ENCODE results near the gene ADAP2. TPM values are rescaled to one million over a fixed set of nuclear protein-coding genes. Genes with fewer than 3 reads are reported as not detected.

ADAP2 gene
- polyA plus RNA-seq, 3 donors = 36.1 to 142 (median 39.8) TPM

DNA sequence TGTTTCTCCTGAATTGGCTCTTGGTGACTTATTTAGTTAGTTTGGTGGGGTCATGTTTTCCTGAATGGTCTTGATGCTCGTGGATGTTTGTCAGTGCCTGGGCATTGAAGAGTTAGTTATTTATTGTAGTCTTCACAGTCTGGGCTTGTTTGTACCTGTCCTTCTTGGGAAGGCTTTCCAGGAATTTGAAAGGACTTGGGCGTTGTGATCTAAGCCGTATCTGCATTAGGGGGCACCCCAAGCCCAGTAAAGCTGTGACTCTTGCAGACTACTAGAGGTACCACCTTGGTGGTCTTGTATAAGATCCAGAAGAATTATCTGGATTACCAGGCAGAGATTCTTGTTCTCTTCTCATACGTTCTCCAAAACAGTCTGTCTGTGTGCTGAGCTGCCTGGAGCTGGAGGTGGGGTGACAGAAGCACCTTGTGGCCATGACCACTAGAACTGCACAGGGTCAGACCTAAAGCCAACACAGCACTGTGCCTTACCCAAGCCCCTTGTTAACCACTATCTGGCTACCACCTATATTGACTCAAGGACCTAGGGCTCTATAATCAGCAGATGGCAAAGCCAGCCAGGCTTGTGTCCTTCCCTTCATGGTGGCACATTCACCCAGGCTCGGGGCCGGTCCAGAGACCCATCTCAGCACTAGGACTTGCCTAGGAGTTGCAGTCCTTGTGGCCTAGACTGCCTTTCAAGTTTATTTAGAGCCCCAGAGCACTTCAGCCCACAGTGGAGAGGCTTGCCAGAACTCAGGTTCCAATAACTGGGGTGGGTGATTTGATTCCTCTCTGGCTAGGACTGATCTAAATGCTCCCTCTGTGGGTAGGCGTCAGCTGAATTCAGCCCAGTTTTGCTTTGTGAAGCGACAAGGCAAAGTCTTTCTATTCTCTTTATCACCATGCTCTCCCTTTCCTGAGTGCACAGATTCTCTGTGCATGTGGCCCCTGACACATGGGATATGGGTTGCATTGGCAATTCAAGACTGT lies 60.1 kb downstream of the ADAP2 start:
- Histone ChIP-seq H4K20me1 (ENCODE audit: insufficient read depth, low read length) (peaks cover 56% of the 10 kb centered on the region), H2AFZ (ENCODE audit: insufficient read depth, low read depth, low read length, poor library complexity, severe bottlenecking) (no peak overlapping the region), H3K4me3 (replicated peaks in 1 of 3; ENCODE audit: low read depth in 2 of 3, low read length in 3 of 3) (no peak overlapping the region), H3K9ac (ENCODE audit: insufficient read depth, low read length, poor library complexity, severe bottlenecking) (no peak overlapping the region), H3K9me3 (replicated peaks in 1 of 2; ENCODE audit: control insufficient read depth in 1 of 2, insufficient read depth in 1 of 2, low read length in 2 of 2) (no peaks in the 10 kb centered on the region), H3K4me1 (ENCODE audit: control insufficient read depth in 1 of 2, insufficient read depth in 2 of 2, low read length in 2 of 2) (no peaks in the 10 kb centered on the region), H3K36me3 (replicated peaks in 1 of 2; ENCODE audit: control insufficient read depth in 1 of 2, insufficient read depth in 2 of 2, low read length in 2 of 2) (peaks cover 27 to 29% of the 10 kb centered on the region in 2 donors), H3K27ac (ENCODE audit: low read depth in 1 of 2, low read length in 2 of 2) (peak overlapping the region in 1 of 2 donors; percentile 46), H3K79me2 (ENCODE audit: insufficient read depth, low read length) (peaks cover 57% of the 10 kb centered on the region), H3K27me3 (ENCODE audit: control insufficient read depth in 2 of 2, insufficient read depth in 2 of 2, low read length in 2 of 2) (no peaks in the 10 kb centered on the region), H3K4me2 (replicated peaks; ENCODE audit: extremely low read depth, low read length, poor library complexity, severe bottlenecking) (no peak overlapping the region)
- H3K36me3 Mint-ChIP-seq = peaks cover 33 to 35% of the 10 kb centered on the region in 2 donors
- no peaks in the 10 kb centered on the region for H3K27me3 Mint-ChIP-seq (ENCODE audit: low read depth in 3 of 3)
- H3K27ac Mint-ChIP-seq = peak overlapping the region; percentile 9 to 78 (median 67)
- intact Hi-C loops (cut with micrococcal nuclease) = no loop called here
- no peak for DNase-seq
- H3K4me1 Mint-ChIP-seq = peaks cover 23% of the 10 kb centered on the region
- WGBS (ENCODE audit: insufficient coverage) = 86% methylated on average over 6 of the region's 8 CpGs
- no peaks in the 10 kb centered on the region for H3K9me3 Mint-ChIP-seq
- H3K4me3 Mint-ChIP-seq = no peak overlapping the region
- TF ChIP-seq, protein P1, sequence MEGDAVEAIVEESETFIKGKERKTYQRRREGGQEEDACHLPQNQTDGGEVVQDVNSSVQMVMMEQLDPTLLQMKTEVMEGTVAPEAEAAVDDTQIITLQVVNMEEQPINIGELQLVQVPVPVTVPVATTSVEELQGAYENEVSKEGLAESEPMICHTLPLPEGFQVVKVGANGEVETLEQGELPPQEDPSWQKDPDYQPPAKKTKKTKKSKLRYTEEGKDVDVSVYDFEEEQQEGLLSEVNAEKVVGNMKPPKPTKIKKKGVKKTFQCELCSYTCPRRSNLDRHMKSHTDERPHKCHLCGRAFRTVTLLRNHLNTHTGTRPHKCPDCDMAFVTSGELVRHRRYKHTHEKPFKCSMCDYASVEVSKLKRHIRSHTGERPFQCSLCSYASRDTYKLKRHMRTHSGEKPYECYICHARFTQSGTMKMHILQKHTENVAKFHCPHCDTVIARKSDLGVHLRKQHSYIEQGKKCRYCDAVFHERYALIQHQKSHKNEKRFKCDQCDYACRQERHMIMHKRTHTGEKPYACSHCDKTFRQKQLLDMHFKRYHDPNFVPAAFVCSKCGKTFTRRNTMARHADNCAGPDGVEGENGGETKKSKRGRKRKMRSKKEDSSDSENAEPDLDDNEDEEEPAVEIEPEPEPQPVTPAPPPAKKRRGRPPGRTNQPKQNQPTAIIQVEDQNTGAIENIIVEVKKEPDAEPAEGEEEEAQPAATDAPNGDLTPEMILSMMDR (IDR thresholded peaks at IDR 0.05) = no peak

DNA sequence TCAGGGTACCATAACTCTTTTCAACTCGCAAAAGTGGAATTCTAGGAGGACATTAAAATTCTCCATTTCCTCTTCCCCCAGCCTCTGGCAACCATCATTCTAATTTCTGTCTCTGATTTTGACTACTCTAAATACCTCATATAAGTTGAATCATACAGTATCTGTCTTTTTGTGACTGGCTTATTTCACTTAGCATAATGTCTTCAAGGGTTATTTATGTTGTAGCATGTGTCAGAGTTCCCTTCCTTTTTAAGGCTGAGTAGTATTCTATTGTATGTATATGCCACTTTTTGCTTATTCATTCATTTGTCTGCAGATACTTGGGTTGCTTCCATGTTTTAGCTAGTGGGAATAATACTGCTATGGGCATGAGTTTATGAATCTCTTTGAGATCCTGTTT lies 61.1 kb downstream of the ADAP2 start:
- Histone ChIP-seq H3K27me3 (ENCODE audit: control insufficient read depth in 2 of 2, insufficient read depth in 2 of 2, low read length in 2 of 2) (no peaks in the 10 kb centered on the region), H3K4me2 (replicated peaks; ENCODE audit: extremely low read depth, low read length, poor library complexity, severe bottlenecking) (no peak overlapping the region), H3K27ac (ENCODE audit: low read depth in 1 of 2, low read length in 2 of 2) (peak overlapping the region in 1 of 2 donors; percentile 46), H3K4me3 (replicated peaks in 1 of 3; ENCODE audit: low read depth in 2 of 3, low read length in 3 of 3) (no peak overlapping the region), H3K9ac (ENCODE audit: insufficient read depth, low read length, poor library complexity, severe bottlenecking) (no peak overlapping the region), H3K9me3 (replicated peaks in 1 of 2; ENCODE audit: control insufficient read depth in 1 of 2, insufficient read depth in 1 of 2, low read length in 2 of 2) (no peaks in the 10 kb centered on the region), H3K36me3 (replicated peaks in 1 of 2; ENCODE audit: control insufficient read depth in 1 of 2, insufficient read depth in 2 of 2, low read length in 2 of 2) (peaks cover 37 to 39% of the 10 kb centered on the region in 2 donors), H3K4me1 (ENCODE audit: control insufficient read depth in 1 of 2, insufficient read depth in 2 of 2, low read length in 2 of 2) (no peaks in the 10 kb centered on the region), H3K79me2 (ENCODE audit: insufficient read depth, low read length) (peaks cover 48% of the 10 kb centered on the region), H2AFZ (ENCODE audit: insufficient read depth, low read depth, low read length, poor library complexity, severe bottlenecking) (no peak overlapping the region), H4K20me1 (ENCODE audit: insufficient read depth, low read length) (peaks cover 63% of the 10 kb centered on the region)
- 100% methylated on average over 1 of the region's 1 CpG for WGBS (ENCODE audit: insufficient coverage)
- no peaks in the 10 kb centered on the region for H3K27me3 Mint-ChIP-seq (ENCODE audit: low read depth in 3 of 3)
- peaks cover 21% of the 10 kb centered on the region for H3K4me1 Mint-ChIP-seq
- intact Hi-C loops (cut with micrococcal nuclease) = no loop called here
- H3K9me3 Mint-ChIP-seq = no peaks in the 10 kb centered on the region
- peak overlapping the region in 2 of 7 donors; percentile 66 to 70 for H3K27ac Mint-ChIP-seq
- TF ChIP-seq, protein P1 (IDR thresholded peaks at IDR 0.05) = no peak
- H3K4me3 Mint-ChIP-seq = no peak overlapping the region
- no peak for DNase-seq
- H3K36me3 Mint-ChIP-seq = peaks cover 42% of the 10 kb centered on the region in 2 donors

All from CD14-positive monocyte (primary cell).